Stimulated activated CD8-positive, alpha-beta memory T cell treated with anti-CD3 and anti-CD28 coated beads, Interleukin-2, amount 100 ng/mL, for 1 hour (primary cell): ENCODE data around the gene CREB5.

ENCODE experiments used
- DNase-seq, 2 donors: peaks; one replicate each; pipeline ENCODE4 v3.0.0-alpha.2; 2020; ENCODE audit warnings: low read depth in 2 of 2

The CREB5 gene

DNA sequence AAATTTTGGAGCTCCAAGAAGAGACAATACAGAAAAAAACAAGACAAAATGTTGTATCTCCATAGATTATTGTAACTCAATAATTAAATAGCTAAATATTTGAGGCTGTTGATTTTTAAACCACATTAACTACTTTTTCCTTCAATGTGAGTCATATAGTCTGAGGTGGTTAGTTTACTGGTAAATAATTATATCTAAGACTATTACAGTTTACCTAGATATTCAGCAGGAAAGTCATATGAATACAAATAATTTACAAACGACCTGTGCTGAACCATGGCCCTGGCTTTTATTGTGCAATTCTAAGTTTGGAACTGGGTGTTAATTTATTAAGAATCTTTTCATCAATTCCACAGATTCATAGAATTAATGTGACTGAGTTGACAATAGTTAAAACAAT lies 22.2 kb downstream of the CREB5 start:
- DNase-seq = no peak

- DNase-seq = no peak
Measured at GRCh38 chr7:28435152-28435551, 22.8 kb downstream of the CREB5 start.

- no peak for DNase-seq
Measured at GRCh38 chr7:28435732-28436378, 23.5 kb downstream of the CREB5 start.

DNA sequence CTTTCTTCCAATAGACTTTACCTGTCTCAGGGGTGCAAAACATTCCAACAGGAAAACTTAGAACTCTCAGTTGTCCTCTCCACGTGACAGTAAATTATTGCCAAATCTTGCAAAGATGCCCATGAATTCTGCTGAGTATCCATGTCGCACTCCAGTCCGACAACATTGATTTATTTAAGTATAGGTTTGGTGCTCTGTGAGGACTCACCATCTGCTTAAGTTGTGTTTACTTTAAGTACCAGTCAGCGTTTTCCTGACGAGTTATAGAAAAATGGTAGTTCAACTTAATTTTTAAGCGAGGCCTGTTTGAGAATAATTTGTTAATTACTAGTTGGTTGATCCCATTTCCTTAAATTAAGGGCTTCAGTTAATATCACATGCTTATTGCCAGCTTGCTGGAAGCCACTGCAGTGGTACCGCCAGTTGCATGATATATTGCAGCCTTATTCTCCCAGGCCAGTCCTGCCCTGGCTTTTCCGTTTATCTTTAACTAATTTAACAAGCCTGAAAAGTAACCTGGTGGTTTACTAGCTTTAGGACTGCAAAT lies 27.8 kb downstream of the CREB5 start:
- DNase-seq = no peak

DNA sequence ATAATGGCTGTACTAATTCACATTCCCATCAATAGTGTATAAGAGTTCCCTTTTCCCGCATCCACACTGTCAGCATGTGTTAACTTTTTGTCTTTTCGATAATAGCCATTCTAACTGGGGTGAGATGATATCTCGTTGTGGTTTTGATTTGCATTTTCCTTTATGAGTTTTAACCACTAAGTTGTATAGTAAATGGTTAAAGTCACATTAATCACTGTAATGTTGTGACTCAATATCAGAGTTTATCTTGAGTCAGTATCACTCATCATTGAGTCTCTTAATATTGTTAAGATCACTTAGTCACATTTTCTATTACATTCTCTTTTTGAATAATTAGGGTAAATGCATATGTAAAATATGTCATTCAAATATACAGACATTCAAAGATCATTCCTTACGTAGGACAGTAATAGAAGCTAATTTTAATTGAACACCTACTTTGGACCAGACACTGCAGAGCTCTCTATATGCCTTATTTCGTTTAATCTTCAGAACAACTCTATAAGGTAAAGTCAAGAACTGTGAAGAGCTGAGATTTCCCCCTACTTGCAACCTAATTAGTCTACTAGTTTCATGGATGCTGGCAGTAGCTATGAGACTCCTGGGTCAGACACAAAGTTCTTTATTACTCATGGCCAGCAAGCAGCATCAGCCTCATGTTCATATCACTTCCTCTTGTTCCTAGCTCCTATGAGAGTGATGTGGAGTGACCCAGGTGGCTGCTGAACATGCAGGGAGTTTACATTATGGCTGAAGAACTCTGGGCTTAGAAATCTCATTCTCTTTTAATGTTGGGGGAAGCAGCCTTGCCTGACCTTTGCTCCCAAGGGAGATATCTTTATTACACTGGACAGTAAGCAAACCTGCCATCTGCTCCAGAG lies 30.5 kb downstream of the CREB5 start:
- no peak for DNase-seq

DNA sequence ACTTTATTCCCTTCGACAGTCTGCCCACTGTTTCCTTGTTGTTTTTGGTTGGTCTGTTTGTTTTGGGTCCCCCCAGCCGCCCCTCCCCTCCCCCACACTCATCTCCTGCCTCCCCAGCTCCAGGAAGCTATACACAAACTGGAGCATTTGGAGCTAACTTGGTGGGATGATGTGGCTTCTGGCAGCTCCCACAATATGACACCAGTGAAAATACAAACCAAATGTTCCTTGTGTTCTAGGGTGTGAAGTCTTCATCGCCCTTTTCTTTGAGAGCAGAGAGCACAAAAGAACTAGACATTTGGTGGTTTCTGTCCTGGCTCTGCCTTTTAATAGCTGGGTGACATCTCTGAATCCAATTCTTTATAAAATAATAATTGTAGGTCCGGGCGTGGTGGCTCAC lies 33.8 kb downstream of the CREB5 start:
- no peak for DNase-seq

DNA sequence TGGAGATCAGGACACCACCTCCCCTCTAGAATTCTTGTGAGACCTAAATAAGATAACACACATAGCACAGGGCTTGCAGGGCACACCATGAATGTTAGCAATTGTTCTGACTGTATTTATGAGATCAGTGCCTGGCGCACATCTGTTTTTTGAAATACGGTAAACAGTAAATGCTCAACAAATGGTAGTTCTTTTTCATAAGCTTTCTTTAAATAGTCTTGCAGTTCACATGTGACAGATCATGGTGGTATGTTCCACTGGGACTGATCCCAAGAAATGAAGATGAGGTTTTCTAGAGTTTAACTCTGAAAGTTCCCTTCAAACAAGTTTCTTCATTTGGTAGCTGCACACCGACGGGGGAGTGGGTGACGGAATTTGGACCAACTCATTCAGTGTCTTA lies 34.8 kb downstream of the CREB5 start:
- no peak for DNase-seq

GRCh38 chr7:28448708-28449107 lies 36.4 kb downstream of the CREB5 start:
- DNase-seq = no peak

- DNase-seq = no peak
Measured at GRCh38 chr7:28452681-28453080, 40.4 kb downstream of the CREB5 start.

GRCh38 chr7:28455486-28455885 lies 43.2 kb downstream of the CREB5 start:
- DNase-seq = no peak

- DNase-seq = no peak
Measured at GRCh38 chr7:28456044-28456443, 43.7 kb downstream of the CREB5 start.

GRCh38 chr7:28458732-28459131 lies 46.4 kb downstream of the CREB5 start:
- DNase-seq = no peak

DNA sequence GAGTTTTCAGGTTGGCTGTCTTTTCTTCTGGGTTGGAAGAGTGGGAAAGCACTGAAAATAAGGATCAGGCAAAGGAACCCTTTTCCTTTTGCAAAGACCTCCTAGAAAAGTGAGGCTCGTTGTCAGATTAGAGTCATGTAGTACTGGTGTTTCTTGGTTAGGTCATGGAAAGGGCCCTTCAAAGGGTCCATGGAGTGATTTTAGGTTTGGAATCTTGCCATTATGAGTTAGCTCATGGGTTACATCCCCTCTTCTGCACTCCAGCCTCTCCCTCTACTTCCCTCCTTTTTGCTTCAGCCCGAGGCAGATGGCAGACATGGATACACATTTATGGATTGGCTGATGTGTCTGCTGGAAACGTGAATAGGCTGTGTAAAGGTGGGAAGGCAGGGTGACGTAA lies 47.0 kb downstream of the CREB5 start:
- DNase-seq = no peak

GRCh38 chr7:28465697-28466096 lies 53.4 kb downstream of the CREB5 start:
- no peak for DNase-seq

DNA sequence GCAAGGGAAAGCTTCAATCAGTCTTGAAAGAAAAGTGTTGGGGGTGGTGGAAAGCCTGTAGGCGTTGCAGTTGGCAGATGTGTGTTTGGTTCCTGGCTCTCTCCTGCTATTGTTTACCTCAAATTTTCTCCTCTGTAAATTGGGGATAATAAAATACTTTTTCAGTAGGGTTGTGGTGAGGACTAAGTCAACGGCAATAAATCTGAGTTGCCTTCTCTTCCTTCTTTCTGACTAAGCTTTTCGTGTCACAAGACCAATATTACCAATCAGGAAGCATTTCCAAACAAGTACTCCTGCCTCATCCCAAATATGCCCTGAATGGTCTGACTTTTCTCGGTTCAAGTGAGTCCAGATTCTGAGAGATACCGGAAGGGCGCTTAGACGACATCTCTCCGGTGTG lies 54.0 kb downstream of the CREB5 start:
- DNase-seq = no peak

- DNase-seq = no peak
Measured at GRCh38 chr7:28466885-28467284, 54.6 kb downstream of the CREB5 start.

DNA sequence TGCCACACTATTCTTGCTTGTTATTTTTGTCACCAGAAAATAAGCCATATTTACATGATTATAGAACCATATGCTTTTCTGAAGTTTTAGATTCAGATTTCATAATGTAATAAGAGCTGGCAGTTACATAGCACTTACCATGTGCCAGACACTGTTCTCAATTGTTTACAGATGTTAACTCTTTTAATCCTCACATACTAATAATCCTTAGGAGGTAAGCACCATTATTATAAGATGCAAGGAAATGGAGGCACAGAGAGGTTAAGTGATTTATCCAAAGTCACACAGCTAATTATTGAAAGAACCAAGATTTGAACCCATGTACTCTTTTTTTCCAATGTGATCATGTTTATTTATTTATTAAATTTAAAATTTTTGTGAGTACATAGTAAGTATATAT lies 57.2 kb downstream of the CREB5 start:
- no peak for DNase-seq

- no peak for DNase-seq
Measured at GRCh38 chr7:28470344-28470743, 58.0 kb downstream of the CREB5 start.

GRCh38 chr7:28472332-28472731 lies 60.0 kb downstream of the CREB5 start:
- DNase-seq = no peak

DNA sequence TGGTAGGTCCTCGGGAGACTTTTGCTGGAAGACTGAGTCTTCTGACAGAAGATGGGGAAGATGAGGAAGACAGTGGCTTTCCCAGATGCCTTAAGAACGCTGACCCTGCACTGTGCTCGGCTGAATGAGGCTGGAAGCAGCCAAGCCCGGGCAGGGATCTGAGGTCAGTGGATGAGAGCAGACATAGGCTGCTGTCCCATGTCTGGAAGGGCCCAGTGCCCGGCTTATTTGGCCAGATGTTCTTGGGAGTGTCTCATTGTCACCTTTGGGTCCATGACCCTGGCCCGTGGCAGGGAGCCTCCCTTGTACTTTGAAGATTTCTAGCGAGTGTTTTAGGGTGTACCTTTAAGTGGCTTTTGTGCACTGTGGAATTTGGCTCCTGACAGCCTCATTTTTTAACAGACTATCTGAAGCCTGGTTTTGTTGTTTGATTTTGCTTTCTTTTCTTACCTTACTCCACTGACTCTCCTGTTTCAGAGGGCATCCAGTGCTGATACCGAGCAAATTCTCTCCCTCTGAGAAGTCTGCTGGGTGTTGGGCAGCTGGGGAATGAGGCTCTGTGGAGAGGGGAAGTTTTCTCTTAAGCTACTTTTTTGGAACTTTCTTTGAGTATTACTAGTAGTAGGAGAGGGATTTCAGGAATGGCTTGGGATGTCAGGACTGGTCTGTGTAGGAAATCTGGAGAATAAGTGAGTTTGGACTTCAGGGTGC lies 61.4 kb downstream of the CREB5 start:
- DNase-seq = no peak

DNA sequence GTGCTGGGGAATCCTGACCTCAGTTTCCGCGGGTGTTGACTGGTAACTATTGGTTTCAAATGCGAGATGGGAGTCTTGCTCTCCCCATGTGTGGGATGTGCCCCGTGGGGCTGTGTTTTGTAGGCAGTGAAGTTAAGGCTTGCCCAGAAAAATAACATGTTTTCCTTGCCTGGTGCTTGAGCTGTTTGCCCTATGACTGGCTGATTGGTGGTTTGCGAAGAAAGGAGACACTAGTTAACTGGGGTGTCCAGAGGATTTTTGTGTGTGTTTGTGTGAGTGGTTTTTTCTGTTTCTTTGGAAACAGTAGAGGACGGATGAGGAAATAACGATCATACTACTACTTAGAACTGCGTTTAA lies 61.9 kb downstream of the CREB5 start:
- DNase-seq = no peak

DNA sequence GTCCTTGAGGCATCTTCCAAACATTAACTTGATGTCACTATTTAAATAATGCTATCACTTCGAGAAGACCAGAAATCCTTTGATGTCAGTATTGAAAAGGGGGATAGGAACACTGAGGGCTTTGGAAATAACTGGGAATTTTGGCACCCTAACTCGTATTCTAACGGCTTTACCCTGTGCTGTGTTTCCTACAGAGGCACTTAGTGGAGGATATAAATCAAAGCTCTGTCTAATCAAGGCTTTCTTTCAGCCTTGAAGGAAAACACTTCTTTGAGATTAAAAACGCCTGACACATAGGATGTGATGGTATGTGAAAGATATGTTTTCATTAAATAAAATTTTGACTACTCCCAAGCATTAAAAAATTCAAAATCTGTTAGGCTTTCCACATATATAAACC lies 62.3 kb downstream of the CREB5 start:
- DNase-seq = no peak

- DNase-seq = no peak
Measured at GRCh38 chr7:28477041-28477442, 64.7 kb downstream of the CREB5 start.
